NB4 (cell line): ENCODE results near the gene BBS7.
A peak's percentile ranks its signal among the peaks of the same experiment; 100 is the strongest.

Experiments used
- DNase-seq: peaks from one replicate; pipeline ENCODE4 v3.0.0; 2010; ENCODE audit warnings: low read depth
- H3K4me3 ChIP-seq: one replicate; pipeline ENCODE4 v1.5.1; 2011; ENCODE audit warnings: mild to moderate bottlenecking, low read depth, low read length, moderate library complexity
- MYC ChIP-seq: IDR thresholded peaks from 2 replicates; pipeline ENCODE4 v1.6.1; 2011; ENCODE audit warnings: low read depth, low read length
- POLR2A ChIP-seq: IDR thresholded peaks from 2 replicates; pipeline ENCODE4 v1.6.1; 2011; ENCODE audit warnings: mild to moderate bottlenecking; ENCODE audit not compliant: insufficient read length; ENCODE audit errors: extremely low read depth
- TF ChIP-seq, protein P1 (sequence below): IDR thresholded peaks from one replicate; pipeline ENCODE4 v1.5.1; 2012; ENCODE audit warnings: low read depth, low read length
- TF ChIP-seq, protein P2 (sequence below): IDR thresholded peaks from 2 replicates; pipeline ENCODE4 v1.6.1; 2011; ENCODE audit warnings: low read depth, low read length

The BBS7 gene

GRCh38 chr4:121817701-121818100 lies 52.6 kb downstream of the BBS7 start:
- DNase-seq = no peak
- TF ChIP-seq, protein P1, sequence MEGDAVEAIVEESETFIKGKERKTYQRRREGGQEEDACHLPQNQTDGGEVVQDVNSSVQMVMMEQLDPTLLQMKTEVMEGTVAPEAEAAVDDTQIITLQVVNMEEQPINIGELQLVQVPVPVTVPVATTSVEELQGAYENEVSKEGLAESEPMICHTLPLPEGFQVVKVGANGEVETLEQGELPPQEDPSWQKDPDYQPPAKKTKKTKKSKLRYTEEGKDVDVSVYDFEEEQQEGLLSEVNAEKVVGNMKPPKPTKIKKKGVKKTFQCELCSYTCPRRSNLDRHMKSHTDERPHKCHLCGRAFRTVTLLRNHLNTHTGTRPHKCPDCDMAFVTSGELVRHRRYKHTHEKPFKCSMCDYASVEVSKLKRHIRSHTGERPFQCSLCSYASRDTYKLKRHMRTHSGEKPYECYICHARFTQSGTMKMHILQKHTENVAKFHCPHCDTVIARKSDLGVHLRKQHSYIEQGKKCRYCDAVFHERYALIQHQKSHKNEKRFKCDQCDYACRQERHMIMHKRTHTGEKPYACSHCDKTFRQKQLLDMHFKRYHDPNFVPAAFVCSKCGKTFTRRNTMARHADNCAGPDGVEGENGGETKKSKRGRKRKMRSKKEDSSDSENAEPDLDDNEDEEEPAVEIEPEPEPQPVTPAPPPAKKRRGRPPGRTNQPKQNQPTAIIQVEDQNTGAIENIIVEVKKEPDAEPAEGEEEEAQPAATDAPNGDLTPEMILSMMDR = no peak
- TF ChIP-seq POLR2A = no peak
- TF ChIP-seq MYC = no peak
- TF ChIP-seq, protein P2, sequence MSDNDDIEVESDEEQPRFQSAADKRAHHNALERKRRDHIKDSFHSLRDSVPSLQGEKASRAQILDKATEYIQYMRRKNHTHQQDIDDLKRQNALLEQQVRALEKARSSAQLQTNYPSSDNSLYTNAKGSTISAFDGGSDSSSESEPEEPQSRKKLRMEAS = no peak
- H3K4me3 ChIP-seq = no peak overlapping the region

DNA sequence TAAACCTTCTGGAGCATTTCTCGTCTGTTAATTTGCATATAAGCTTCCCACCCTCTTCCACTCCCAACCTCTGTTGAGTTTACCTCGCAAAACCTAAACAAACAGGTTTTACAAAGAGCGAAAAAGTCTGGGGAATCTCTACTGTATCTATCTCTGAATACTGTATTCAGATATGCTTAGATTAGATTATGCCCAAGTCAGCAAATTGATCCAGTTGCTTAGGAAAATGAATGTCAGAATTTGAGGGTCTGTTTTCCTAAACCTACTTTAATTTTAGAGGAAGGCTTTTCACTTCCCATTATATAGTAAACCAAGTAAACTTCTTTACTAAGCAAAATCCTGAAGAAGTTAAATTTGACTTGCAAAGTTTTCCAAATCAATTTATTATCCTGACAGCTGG lies 53.3 kb downstream of the BBS7 start:
- H3K4me3 ChIP-seq = no peak overlapping the region
- no peak for DNase-seq
- TF ChIP-seq, protein P2 = no peak
- TF ChIP-seq POLR2A = no peak
- no peak for TF ChIP-seq MYC

DNA sequence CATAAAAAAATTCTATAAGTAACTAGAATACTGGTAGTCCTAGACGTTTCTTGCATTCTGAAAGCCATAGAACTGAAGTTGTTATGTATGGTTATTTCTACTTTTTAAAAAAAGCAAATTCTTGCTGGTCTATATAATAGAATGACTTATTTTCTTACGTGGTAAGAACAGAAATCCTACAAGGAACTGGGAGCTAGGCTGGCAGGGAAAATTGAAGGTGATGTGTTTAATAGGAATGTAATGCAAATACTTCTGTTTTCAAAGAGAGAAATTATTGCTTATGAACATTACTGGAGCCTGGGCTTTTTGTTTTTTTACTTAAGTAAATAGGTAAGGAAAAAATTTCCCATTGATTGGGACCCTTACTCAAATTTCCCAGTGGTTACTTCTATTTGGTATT lies 55.5 kb downstream of the BBS7 start:
- TF ChIP-seq, protein P2 = no peak
- TF ChIP-seq, protein P1 = no peak
- no peak for TF ChIP-seq MYC
- TF ChIP-seq POLR2A = no peak
- no peak overlapping the region for H3K4me3 ChIP-seq
- no peak for DNase-seq

GRCh38 chr4:121811122-121811521 lies 59.2 kb downstream of the BBS7 start:
- TF ChIP-seq MYC (no peak), POLR2A (no peak)
- TF ChIP-seq, protein P1 = no peak
- TF ChIP-seq, protein P2 = no peak
- DNase-seq = no peak
- no peak overlapping the region for H3K4me3 ChIP-seq

DNA sequence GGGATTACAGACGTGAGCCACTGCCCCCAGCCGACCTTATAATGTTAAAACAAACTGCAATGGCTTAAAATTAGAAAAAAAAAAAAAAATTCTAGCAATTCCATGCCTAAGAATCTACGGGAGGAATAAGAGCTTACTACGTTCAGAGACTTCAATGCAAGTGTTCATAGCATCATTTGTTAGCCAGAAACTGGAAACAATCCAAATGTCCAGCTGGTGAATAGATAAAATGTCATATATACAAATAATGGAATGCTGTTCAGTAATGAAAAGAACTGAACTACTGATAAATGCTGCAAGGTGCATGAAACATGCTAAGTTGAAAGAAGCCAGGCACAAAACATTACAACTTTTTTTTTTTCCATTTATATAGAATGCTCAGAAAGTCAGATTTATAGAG lies 63.9 kb downstream of the BBS7 start:
- no peak overlapping the region for H3K4me3 ChIP-seq
- TF ChIP-seq POLR2A (no peak), MYC (no peak)
- TF ChIP-seq, protein P1 = no peak
- TF ChIP-seq, protein P2 = no peak
- DNase-seq = no peak

- H3K4me3 ChIP-seq = peak overlapping the region; percentile 97
- DNase-seq = no peak
- TF ChIP-seq POLR2A (no peak), MYC (no peak)
- TF ChIP-seq, protein P1 = no peak
- TF ChIP-seq, protein P2 = no peak
These were observed 68.6 kb downstream of the BBS7 start for GRCh38 chr4:121801715-121802075.
